Endothelial cell of hepatic sinusoid (primary cell): ENCODE measurements around the gene SMCO2.

Experiments used
- in situ Hi-C: cut with HindIII; loops from 2 replicates; pipeline ENCODE4 v1.10.0; 2017; ENCODE audit warnings: low sequenced_read_pairs

The SMCO2 gene

GRCh38 chr12:27446436-27446835, at the start of gene SMCO2:
Gene SMCO2 (plus strand): TSS chr12:27446736. CDS start chr12:27470632, 23,896 bp downstream.
- in situ Hi-C loops, result no loop called here

GRCh38 chr12:27398466-27398865, 48.1 kb upstream of the SMCO2 start:
- in situ Hi-C loops, result no loop called here

- in situ Hi-C loops, result no loop called here
These were observed 47.5 kb upstream of the SMCO2 start for GRCh38 chr12:27399074-27399473.

- in situ Hi-C loops, result no loop called here
These were observed 45.6 kb upstream of the SMCO2 start for GRCh38 chr12:27400856-27401354.

- in situ Hi-C loops, result no loop called here
These were observed 34.5 kb upstream of the SMCO2 start for GRCh38 chr12:27412047-27412446.

GRCh38 chr12:27422697-27423096, 23.8 kb upstream of the SMCO2 start:
- in situ Hi-C loops, result no loop called here

- in situ Hi-C loops, result no loop called here
These were observed 21.8 kb upstream of the SMCO2 start for GRCh38 chr12:27424631-27425230.

GRCh38 chr12:27425306-27425705, 21.2 kb upstream of the SMCO2 start:
- in situ Hi-C loops, result no loop called here

- in situ Hi-C loops, result no loop called here
These were observed 19.6 kb upstream of the SMCO2 start for GRCh38 chr12:27426743-27427487.

GRCh38 chr12:27427824-27428223, 18.7 kb upstream of the SMCO2 start:
- in situ Hi-C loops, result no loop called here

GRCh38 chr12:27428466-27428865, 18.1 kb upstream of the SMCO2 start:
- in situ Hi-C loops, result no loop called here

GRCh38 chr12:27429606-27430005, 16.9 kb upstream of the SMCO2 start:
- in situ Hi-C loops, result loop anchor here (10.0 kb wide), 1 partner anchor 85 kb away; no protein-coding TSS in a partner anchor

GRCh38 chr12:27431185-27431584, 15.4 kb upstream of the SMCO2 start:
- in situ Hi-C loops, result loop anchor here (10.0 kb wide), 1 partner anchor 84 kb away; no protein-coding TSS in a partner anchor

- in situ Hi-C loops, result loop anchor here (10.0 kb wide), 1 partner anchor 80 kb away; no protein-coding TSS in a partner anchor
These were observed 11.6 kb upstream of the SMCO2 start for GRCh38 chr12:27434673-27435565.

GRCh38 chr12:27436029-27436428, 10.5 kb upstream of the SMCO2 start:
- in situ Hi-C loops, result loop anchor here (10.0 kb wide), 1 partner anchor 79 kb away; no protein-coding TSS in a partner anchor

GRCh38 chr12:27436768-27437167, 9.8 kb upstream of the SMCO2 start:
- in situ Hi-C loops, result loop anchor here (10.0 kb wide), 1 partner anchor 78 kb away; no protein-coding TSS in a partner anchor

GRCh38 chr12:27437839-27438238, 8.7 kb upstream of the SMCO2 start:
- in situ Hi-C loops, result loop anchor here (10.0 kb wide), 1 partner anchor 77 kb away; no protein-coding TSS in a partner anchor

GRCh38 chr12:27447761-27448160, 1.2 kb downstream of the SMCO2 start:
- in situ Hi-C loops, result no loop called here

- in situ Hi-C loops, result no loop called here
These were observed 2.5 kb downstream of the SMCO2 start for GRCh38 chr12:27449026-27449425.

GRCh38 chr12:27449893-27450534, 3.5 kb downstream of the SMCO2 start:
- in situ Hi-C loops, result loop anchor here (5.0 kb wide), 1 partner anchor 57 kb away; no protein-coding TSS in a partner anchor
